Measurements from ENCODE around the gene TRMT44.

DNA sequence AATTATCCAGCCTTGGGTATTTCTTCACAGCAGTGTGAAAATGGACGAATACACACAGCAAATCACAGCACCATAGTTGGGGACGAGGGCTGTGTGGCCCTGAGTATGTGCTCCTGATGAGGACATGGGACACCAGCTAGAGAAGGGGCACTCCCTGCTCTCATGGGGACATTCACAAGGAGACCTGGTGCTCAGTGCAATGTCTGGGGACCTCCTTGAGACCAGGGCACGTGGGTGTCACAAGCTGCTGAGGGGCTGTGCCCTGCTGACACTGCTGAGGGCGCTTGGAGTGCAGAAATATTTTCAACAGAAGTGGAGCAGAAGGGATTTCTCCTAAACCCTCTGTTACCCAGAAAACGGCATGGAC, 65.4 kb downstream of the TRMT44 start:
- TF ChIP-seq, protein P1, sequence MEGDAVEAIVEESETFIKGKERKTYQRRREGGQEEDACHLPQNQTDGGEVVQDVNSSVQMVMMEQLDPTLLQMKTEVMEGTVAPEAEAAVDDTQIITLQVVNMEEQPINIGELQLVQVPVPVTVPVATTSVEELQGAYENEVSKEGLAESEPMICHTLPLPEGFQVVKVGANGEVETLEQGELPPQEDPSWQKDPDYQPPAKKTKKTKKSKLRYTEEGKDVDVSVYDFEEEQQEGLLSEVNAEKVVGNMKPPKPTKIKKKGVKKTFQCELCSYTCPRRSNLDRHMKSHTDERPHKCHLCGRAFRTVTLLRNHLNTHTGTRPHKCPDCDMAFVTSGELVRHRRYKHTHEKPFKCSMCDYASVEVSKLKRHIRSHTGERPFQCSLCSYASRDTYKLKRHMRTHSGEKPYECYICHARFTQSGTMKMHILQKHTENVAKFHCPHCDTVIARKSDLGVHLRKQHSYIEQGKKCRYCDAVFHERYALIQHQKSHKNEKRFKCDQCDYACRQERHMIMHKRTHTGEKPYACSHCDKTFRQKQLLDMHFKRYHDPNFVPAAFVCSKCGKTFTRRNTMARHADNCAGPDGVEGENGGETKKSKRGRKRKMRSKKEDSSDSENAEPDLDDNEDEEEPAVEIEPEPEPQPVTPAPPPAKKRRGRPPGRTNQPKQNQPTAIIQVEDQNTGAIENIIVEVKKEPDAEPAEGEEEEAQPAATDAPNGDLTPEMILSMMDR (IDR thresholded peaks at IDR 0.05) = no peak
- TF ChIP-seq POLR2A (IDR thresholded peaks at IDR 0.05) = no peak
